Activated gamma-delta T cell treated with Interleukin-2 at 50 U/mL for 16 hours (primary cell): ENCODE results near the gene UNC119B.
"Not testable (repeated sequence)": the region's sequence is repeated elsewhere in the genome, so short reads cannot be mapped to it uniquely, and the experiment has no call there.

ENCODE experiments used
- DNase-seq: peaks from one replicate; pipeline ENCODE4 v3.0.0-alpha.2; 2020

UNC119B gene

DNA sequence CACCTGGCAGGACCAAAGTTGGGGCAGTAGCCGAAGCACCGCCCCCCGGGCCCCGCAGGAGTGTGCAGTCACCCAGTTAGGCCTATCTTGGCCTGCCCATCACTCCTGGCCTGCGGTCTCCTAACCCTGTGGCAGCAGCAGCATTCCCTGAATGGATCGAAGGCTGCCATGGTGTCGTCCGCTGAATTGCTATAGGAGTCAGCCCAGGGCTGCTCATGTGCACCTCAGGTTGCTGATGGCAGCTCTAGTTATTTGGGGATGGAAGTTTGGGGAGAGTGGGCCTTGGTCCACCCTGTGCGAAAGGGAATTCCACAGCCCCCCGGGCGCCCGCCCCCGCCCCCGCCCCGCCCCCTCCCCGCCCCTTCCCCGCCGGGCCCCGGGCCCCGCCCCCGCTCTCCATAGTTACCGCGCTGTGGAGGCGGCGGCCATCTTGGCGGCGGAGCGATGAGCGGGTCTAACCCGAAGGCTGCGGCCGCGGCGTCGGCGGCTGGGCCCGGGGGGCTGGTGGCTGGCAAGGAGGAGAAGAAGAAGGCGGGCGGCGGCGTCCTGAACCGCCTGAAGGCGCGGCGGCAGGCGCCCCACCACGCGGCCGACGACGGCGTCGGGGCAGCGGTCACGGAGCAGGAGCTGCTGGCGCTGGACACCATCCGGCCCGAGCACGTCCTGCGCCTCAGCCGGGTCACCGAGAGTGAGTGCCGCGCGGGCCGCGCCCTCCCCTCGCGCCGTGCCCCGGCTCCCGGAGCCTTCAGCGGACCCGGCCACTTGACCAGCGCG lies at the start of gene UNC119B:
TSS of gene UNC119B (plus strand) at position 428 of the 774 bp plus-strand sequence. CDS start at position 445, 17 bp downstream.
- DNase-seq = peak; percentile 70

DNA sequence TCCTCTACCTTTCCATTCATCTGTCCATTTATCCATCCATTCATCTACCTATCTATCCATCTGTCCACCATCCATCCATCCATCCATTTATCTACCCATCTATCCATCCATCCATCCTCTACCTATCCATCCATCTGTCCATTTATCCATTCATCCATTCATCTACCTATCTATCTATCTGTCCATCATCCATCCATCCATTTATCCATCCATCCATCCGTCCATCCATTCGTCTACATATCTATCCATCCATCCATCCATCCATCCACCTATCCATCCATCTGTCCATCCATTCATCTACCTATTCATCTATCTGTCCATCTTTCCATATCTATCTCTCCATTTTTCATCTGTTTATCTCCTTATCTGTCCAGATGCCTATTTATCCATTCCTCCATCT lies 48.8 kb upstream of the UNC119B start:
- no peak for DNase-seq

GRCh38 chr12:120662879-120663278 lies 47.4 kb upstream of the UNC119B start:
- no peak for DNase-seq

- no peak for DNase-seq
These were observed 46.5 kb upstream of the UNC119B start for GRCh38 chr12:120663741-120664140.

DNA sequence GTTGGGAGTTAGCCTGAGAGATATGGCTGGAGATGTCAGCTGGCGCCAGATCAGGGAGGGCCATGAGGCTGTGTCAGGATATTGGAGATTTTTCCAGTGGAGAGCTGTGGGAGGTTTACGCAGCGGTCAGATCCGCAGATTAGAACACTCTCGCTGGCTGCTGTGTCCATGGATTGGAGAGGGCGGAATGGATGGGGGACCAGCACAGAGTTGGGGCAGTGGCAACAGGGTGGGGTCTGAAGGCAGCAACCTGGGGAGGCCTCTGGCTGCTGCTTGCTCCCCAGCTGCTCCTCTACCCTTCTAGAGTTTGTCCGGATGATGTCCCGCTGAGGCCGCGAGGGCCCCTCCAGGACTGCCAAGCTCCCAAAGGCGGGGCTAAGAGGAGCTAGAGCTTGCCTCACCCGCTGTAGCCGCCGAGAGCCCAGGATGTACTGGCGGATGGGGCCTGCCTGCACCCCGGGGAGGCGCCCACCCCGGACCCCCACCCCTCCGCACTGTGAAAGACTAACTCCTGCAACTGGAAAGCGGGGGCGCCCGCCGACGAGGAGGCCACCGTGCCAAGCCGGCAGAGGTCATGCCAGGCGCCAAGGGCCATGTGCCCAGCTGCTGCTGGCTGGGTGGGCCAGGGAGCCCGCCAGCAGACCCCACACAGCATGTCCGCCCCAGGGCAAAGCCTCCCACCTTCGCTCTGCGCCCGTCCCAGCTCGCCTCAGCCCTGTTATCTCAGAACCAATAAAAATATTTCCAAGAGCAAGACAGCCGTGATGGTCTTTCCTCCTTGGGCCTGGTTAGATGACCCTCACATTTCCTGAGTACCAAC lies 43.5 kb upstream of the UNC119B start:
- no peak for DNase-seq

DNA sequence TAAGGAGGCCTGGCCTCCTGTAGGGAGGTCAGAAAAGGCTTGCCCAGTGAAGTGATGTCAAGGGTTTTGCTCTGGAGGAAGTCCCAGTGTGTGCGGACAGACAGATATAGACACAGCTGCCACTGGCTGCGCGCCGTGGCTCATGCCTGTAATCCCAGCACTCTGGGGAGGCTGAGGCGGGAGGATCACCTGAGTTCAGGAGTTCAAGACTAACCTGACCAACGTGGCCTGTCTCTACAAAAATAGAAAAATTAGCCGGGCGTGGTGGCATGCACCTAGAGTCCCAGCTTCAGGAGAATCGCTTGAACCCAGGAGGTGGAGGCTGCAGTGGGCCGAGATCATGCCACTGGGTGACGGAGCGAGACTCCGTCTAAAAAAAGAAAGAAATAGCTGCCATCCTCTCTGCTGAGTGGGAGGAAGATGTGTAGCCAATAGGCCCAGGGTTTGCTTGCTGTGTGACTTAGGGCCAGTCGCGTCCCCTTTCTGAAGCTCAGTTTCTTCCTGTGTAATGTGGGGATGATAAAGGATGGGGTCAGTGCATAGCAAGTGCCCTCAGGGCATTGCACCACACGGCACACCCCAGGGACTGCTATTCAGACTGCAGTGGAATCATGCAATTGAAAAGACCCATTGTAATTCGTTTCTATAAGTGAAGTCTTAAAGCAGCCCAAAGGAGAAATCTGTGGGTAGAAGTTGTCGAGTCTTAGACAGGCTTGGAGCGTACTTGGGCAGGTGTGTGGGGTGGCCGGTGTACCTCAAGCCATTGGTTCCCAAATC lies 42.0 kb upstream of the UNC119B start:
- DNase-seq = no peak

DNA sequence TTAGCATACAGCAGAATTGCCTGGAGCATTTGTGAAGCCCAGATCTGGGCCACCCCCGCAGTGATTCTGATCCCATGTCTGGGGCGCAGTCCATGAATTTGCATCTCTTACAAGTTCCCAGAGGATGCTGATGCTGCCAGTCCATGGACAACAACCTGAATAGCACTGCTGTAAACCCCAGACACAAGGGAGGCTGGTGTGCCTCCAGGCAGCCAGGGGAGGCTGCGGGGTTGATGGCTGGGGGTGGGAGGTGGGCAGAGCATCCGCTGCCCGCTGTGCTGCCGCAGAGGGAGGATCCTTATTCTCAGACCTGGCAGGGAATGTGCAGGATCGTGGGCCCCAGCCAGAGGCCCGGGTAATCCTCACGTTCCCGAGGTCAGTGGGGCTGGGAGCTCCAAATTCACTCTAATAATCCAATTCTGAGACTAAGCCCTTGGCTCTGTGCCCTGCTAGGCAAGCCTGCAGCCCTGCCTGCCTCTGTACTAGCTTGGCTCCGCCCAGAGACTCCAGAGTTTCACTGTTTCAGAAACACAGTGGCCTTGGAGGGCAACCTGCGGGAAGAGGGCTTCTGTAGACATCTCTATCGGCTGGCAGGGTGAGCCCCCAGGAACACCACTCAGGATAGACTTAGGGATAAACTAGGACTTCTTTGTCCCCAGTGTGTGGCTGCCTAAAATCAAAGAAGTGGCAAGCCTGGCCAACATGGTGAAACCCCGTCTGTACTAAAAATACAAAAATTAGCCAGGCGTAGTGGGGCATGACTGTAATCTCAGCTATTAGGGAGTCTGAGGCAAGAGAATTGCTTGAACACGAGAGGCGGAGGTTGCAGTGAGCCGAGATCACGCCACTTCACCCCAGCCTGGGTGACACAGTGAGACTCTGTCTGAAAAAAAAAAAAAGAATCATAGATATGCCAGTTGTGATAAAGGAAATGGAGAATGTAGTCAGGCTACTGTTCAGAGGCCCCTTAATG lies 41.1 kb upstream of the UNC119B start:
- no peak for DNase-seq

- DNase-seq = not testable (repeated sequence)
These were observed 40.0 kb upstream of the UNC119B start for GRCh38 chr12:120670237-120670636.

DNA sequence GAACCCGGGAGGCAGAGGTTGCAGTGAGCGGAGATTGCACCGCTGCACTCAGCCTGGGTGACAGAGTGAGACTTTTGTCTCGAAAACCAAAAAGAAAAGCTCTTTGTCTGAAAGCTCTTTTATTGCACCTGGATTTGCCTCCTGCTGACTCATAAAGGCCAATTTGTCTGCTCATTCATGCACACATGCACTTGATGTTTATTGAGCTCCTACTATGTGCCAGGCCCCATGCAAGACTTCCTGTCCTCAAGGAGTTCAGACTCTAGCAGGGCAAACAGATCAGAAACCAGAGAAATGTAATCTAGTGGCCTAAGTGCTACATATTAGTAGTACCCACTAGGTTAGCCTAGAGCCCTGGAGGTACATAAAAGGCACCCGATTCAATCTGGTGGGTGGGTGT lies 39.6 kb upstream of the UNC119B start:
- DNase-seq = no peak

- DNase-seq = no peak
These were observed 36.1 kb upstream of the UNC119B start for GRCh38 chr12:120674097-120674636.

DNA sequence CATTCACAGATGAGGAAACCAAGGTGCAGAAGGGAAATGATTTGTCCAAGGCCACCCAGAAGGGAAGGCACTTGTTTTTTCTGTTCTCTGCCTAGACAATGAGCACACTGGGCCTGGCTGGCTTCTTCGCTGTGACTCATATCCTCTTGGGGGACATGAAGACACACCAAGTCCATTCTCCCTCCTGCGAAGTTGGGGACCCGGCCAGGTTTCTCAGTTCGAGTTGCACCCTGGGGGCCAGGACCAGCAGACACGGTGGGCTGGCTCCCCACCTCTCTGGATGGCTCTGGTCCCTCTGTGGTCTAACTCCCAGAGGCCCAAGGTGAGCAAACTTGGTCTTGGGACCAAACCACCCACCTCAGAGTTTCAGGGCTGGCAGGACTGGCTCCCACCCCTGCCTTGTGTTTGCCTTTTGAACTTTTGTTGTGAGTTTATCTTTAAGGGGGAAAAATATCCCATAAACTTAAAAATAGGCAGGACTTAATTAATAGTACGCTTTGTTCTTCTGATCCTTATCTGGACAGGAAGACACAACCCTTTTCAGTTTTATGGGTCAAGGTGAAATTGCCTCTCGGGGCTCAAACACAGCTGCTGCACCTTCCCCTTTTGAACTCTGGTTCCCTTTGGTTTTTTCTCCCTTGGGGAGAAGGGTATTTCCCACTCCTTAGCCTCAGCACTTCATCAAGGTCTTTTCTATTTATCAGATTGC lies 32.3 kb upstream of the UNC119B start:
- DNase-seq = no peak

DNA sequence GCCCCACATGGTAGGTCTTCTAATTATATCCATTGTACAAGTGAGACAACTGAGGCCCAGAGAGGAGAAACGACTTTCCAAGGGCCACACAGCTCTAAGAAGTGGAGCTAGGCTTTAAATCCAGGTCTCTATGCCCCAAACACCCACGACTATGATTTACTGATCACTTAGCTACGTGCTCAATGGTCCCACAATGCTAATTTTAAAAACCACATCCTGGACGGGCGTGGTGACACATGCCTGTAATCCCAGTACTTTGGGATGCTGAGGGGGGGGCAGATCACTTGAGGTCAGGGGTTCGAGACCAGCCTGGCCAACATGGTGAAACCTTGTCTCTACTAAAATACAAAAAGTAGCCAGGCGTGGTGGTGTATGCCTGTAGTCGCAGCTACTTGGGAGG lies 31.7 kb upstream of the UNC119B start:
- no peak for DNase-seq

DNA sequence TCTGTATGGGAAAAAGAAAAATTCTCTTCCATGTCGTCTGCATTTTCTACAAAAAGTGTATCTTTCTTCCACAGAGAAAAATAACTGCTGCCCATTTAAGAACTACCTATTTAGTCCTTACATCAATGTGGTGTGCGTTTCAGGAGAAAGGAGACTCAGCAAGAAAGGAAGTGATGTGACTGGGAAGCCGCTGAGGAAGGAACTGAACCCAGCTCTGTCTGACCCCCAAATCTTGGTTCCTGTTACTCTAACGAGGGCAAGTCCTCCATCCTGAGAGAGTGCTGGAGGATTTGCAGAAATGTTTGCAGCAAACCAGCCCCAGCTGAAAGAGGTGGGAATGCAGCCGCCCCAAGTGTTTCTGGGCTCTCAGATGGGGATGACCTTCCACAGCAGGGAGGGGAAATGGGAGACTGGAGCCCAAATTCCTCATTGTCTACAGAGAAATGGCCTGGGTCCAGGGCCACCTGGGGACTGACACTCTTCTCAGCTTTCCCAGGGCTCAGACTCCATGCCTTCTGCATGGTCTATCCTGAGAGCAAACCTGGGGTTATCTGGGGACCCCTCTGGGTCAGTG lies 30.0 kb upstream of the UNC119B start:
- no peak for DNase-seq

DNA sequence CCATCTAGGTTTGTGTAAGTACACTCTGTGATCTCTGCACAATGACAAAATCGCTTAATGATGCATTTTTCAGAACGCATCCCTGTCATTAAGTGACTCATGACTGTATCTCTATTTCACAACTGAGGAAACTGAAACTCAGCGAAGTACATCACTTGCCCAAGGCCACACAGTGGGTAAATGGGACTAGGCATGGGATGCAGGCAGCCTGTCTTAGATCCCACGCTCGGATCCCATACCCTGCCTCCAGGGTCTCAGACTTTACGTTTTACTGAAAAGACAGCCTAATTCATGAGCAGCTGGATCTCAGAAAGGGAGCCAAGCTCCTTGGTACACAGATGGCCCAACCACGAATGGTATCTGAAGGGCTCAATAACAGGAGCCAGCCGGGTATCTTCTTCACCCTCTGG lies 25.7 kb upstream of the UNC119B start:
- no peak for DNase-seq

DNA sequence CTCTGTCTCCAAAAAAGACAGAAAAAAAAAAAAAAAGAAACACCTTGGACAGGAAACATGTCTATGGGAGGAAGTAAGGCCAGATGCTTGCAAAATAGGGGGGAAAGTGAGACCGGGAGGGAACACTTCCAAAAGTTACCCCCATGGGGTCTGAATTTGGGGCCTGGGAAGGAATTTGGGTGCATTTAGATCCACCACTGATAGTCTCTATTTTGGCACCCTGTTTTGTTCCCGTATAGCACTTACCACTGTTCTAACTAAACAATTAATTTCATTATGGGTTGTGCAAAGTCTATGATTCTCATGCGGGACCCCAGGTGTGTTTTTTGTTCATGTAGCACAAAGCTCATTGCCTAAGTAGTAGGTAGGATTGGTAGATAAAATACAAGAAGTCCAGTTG lies 24.7 kb upstream of the UNC119B start:
- no peak for DNase-seq

GRCh38 chr12:120686151-120686689 lies 24.0 kb upstream of the UNC119B start:
- peak; percentile 96 for DNase-seq

GRCh38 chr12:120686690-120687577 lies 23.3 kb upstream of the UNC119B start, which contains the start of gene MLEC:
Gene MLEC (plus strand): TSS chr12:120687149. CDS start chr12:120687297, 148 bp downstream.
- peak; percentile 99 for DNase-seq

GRCh38 chr12:120687578-120688289 lies 22.5 kb upstream of the UNC119B start:
- peak; percentile 26 for DNase-seq
